OCI-LY7 (cell line): ENCODE measurements around the gene ZFYVE16.

ENCODE experiments used
- EZH2phosphoT487 ChIP-seq: fragments of 200-600 bp; sonication (generic); IDR thresholded peaks from 2 replicates; pipeline ENCODE4 v1.6.1; 2018; ENCODE audit warnings: low read depth, borderline replicate concordance, mild to moderate bottlenecking, mixed run types, antibody characterized with exemption, low read length, moderate library complexity, mixed read lengths
- TF ChIP-seq, protein P1 (sequence below): fragments of 200-600 bp; sonication (generic); conservative IDR thresholded peaks from 2 replicates; pipeline ENCODE4 v1.5.1; 2014; ENCODE audit warnings: mild to moderate bottlenecking, antibody characterized with exemption, low read length, moderate library complexity, mixed read lengths

- TF ChIP-seq, protein P1, sequence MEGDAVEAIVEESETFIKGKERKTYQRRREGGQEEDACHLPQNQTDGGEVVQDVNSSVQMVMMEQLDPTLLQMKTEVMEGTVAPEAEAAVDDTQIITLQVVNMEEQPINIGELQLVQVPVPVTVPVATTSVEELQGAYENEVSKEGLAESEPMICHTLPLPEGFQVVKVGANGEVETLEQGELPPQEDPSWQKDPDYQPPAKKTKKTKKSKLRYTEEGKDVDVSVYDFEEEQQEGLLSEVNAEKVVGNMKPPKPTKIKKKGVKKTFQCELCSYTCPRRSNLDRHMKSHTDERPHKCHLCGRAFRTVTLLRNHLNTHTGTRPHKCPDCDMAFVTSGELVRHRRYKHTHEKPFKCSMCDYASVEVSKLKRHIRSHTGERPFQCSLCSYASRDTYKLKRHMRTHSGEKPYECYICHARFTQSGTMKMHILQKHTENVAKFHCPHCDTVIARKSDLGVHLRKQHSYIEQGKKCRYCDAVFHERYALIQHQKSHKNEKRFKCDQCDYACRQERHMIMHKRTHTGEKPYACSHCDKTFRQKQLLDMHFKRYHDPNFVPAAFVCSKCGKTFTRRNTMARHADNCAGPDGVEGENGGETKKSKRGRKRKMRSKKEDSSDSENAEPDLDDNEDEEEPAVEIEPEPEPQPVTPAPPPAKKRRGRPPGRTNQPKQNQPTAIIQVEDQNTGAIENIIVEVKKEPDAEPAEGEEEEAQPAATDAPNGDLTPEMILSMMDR = no peak
- TF ChIP-seq EZH2phosphoT487 = no peak
Measured at GRCh38 chr5:80374188-80374587, 33.7 kb upstream of the ZFYVE16 start.
